HK-2 (cell line): Measurements from ENCODE around the gene ANLN.
"Not testable (repeated sequence)": the region's sequence is repeated elsewhere in the genome, so short reads cannot be mapped to it uniquely, and the experiment has no call there.

ENCODE experiments used
- DNase-seq: peaks from one replicate; pipeline ENCODE4 v3.0.0-alpha.2; 2018; ENCODE audit not compliant: unreplicated experiment

ANLN gene

DNA sequence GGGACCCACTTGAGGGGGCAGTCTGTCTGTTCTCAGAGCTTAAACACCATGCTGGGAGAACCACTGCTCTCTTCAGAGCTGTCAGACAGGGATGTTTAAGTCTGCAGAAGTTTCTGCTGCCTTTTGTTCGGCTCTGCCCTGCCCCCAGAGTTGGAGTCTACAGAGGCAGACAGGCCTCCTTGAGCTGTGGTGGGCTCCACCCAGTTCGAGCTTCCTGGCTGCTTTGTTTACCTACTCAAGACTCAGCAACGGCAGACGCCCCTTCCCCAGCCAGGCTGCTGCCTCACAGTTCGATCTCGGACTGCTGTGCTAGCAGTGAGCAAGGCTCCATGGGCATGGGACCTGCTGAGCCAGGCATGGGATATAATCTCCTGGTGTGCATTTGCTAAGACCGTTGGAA, 11.1 kb upstream of the ANLN start:
- not testable (repeated sequence) for DNase-seq

DNA sequence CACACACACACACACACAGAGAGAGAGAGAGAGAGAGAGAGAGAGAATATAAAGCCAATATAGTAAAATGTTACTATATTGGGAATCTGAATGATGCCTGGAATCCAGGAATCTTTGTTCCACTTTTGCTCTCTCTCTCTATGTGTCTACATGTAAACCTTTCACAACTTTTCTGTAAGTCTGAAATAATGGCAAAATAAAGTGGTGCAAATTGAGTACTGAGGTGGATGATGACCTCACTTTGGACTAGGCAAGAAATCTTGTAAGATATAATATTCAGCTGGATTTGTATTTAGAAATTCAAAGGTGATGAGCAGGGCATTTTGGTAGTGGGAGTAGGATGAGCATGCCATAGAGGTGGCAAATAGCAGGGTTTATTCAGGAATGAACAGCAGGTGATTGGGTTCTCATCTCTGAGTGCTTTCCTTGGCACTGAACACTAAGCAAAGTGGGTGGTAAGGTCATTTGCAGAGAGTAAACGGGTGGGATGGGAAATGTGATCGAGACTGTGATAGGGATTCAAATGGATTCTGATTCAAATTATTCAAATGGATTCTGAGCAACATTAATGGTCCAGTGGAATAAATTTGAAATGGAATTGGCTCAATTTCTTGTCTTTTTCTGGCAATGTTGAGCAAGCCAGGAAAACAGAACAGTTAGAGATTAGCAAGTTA, 9.7 kb upstream of the ANLN start:
- no peak for DNase-seq

DNA sequence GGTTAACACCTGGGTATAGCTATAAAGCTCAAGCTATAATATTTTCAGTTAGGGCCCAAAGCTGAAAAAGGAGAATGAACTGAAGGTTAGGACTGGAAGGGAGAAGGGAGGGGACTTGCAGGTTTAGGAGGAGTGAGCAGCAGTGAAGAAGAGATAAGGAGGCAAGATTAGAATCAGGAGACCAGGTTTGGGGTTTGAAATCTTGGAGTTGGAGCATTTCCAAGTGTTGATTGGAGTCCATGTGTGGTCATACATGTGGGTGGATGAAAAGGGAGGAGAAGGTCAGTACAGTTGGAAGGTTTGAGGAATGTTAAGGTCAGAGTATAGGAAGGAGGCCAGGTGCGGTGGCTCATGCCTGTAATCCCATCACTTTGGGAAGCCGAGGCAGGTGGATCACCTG, 8.6 kb upstream of the ANLN start:
- no peak for DNase-seq

DNA sequence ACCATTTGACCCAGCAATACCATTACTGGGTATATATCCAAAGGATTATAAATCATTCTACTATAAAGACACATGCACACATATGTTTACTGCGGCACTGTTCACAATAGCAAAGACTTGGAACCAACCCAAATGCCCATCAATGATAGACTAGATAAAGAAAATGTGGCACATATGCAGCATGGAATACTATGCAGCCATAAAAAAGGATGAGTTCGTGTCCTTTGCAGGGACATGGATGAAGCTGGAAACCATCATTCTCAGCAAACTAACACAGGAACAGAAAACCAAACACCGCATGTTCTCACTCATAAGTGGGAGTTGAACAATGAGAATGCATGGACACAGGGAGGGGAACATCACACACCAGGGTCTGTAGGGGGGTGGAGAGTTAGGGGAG, 6.4 kb upstream of the ANLN start:
- not testable (repeated sequence) for DNase-seq

DNA sequence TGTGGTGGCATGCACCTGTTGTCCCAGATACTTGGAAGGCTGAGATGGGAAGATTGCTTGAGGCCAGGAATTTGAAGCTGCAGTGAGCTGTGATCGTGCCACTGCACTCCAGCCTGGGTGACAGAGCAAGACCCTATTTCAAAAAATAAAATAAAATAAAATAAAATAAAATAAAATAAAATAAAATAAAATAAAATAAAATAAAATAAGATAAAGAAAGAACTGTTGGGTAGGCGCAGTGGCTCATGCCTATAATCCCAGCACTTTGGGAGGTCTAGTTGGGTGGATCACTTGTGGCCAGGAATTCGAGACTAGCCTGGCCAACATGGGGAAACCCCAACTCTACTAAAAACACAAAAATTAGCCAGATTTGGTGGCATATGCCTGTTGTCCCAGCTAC, 4.0 kb upstream of the ANLN start:
- not testable (repeated sequence) for DNase-seq

DNA sequence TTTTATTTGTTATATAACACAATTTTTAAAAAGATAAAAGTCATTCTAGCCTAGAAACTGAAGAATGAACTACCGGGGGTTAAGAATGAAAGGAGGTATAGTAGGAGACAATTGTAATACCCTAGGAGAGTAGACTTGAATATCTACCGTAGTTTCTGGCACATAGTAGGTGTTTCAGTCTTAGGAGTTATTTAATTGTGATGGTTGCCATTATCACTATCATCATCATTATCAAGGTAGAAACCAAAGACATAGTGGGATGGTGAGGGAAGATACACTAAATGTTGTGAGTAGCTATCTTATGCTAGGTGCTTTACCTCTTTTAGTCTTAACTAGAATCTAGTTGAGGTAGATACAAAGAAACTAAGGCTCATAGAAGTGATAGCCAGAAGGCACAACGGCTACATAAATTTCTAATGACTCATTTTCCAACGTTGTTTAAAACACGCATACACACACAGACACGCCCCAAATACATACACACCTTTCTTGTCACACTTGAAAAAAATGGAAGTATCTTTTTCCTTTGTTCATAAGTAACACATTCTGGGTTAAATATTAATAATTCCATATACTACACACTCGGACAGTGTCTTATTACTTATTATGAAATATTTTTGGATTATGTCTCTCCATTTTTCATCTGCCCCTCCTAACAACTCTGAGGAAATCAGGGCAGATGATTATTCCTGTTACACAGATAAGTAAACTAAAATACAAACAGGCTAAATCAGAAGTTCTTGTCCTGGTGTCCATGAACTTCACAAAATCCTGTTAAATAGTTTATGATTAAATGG, 2.0 kb upstream of the ANLN start:
- DNase-seq, result no peak

DNA sequence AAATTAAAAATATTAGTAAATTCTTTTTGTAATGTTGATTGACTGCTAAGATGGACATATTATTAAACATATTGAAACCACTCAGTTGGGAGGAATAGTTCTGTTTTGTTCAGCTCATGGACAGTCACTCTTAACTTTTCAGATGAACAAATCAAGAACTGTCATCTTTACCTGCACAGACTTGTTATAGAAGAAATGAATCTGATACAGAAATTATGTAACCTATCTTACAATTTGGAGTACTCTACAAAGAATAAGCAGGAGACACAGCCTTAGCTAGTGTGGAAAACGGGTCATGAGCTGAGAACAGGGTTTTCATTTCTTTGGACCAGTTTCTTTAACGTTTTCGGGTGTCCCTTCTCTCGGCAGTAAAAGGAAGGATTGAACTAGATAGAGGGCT, 1.2 kb upstream of the ANLN start:
- DNase-seq, result no peak

DNA sequence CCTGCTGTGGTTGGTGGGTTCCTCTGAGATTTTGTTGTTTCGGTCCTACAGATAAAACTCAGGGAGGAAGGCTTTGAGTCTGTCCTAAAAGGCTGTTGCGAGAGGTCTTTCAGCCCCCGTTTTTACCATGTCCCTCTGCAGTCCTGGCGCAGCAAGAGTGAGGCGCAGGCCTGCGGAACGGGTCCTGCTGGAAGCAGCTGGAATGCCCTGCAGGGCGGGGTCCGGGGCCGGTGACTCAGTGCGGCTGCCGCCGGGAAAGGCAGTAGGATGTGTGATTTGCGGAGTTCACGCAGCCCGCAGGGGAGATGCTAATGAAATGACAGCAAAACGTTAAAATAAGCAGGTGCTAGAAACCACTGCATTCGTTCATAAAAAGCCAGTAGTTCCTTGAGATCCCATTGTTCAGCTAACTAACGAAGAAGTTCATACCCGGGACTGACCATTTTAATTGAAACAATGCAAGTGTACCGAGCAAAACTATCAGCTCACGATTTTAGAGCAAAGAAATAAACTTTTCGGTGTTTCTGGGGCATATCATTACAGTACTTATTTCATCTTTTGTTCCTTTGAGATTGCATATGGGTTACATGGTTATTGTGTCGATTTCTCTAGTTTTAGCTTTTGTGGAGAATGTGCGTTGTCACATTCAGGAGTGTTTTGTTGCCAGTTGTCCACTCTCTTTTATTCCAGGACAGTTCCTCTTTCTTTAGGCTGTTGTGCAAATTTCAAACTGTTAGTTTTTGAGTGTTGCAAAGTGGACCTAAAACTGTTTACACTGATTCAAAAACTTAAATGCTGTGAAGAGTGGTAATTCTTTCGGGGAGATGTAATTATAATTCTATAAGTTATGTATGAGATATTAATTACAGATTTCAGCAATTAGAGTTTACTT, 783 bp downstream of the ANLN start:
- peak; percentile 88 for DNase-seq

DNA sequence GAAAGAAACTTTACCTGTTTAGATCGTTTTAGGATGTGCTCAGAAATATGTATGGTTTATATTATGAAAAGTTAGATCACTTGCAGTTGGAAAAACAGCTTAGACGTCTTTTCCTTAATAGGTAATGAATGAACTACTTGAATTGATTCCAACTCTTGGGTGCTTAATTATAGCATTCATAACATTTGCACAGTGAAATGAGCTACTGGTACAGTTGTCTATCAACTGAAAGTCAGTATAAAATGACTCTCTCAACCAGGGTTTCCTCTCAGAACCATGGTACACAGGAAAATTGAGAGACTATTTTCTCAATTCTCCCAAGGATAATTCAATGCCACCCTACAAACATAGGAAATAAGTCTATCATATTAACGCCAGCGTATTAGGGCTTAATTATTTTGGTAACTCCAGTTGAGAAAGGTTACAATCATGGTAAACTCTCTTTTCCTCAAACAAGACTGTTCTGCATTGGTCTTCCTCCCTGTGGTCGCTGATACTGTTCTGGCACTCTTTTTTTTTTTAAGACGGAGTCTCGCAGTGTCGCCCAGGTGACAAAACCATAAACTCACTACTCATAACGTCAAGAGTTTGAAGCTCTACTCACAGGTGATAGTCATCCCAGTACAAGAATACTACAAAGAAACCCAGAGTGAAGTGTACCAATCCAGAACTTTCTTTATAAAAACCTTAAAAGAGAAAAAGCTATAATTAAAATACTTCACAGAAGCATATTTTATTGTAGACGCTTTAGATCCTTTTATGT, 2.0 kb downstream of the ANLN start:
- DNase-seq, result no peak

DNA sequence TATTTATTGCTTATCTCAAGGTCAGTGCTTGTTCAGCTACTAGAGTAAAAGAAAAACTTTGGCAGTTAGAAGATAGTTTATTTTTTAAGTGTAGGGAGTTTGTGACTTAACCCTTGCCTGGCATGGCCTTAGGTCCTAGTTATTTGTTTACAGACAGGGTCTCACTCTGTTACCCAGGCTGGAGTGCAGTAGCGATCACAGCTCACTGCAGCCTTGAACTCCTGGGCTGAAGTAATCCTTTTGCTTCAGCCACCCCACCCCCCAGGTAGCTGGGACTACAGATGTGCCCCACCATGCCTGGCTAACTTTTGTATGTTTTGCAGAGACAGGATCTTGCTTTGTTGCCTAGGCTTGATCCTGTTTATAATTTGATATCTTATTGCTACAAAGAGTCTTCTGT, 4.2 kb downstream of the ANLN start:
- no peak for DNase-seq

DNA sequence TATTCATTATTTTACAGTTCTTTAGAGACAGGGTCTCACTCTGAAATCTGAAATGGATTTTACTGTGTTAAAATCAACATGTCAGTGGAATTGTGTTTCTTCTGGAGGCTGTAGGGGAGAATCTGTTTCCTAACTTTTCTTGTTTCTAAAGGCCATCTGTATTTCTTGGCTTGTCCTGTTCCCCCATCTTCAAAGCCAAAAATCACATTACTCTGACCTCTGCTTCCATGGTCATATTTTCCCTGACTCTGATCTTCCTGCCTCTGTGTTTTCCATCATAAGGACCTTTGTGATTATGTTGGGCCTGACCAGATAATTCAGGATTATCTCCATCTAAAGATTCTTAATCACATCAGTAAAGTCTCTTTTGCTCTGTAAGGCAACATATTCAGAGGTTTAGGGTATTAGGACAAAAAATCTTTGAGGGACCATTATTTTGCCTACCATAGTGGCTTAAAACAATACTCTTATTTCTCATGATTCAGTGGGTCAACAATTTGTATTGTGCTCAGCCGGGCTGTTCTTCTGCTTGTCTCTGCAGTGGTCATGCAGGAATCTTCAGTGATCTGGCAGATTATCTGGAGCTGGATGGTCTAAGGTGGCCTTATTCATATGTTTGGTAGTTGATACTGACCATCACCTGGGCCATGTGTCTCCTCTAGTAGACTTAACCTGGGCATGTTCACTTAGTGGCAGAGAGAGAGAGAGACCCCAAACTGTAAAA, 5.7 kb downstream of the ANLN start:
- DNase-seq, result no peak

DNA sequence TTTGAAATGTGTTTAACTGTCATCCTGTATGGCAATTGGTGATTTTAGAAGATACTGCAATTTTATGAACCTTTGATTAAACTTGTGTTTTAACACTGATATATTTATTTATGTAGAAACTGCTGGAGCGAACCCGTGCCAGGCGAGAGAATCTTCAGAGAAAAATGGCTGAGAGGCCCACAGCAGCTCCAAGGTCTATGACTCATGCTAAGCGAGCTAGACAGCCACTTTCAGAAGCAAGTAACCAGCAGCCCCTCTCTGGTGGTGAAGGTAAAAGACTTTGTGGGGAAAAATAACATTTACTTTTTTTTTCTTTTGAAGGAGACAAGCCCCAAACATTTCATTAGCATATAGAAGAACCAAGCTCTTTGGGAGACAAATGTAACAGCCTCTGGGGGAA, 6.5 kb downstream of the ANLN start:
- DNase-seq, result no peak

DNA sequence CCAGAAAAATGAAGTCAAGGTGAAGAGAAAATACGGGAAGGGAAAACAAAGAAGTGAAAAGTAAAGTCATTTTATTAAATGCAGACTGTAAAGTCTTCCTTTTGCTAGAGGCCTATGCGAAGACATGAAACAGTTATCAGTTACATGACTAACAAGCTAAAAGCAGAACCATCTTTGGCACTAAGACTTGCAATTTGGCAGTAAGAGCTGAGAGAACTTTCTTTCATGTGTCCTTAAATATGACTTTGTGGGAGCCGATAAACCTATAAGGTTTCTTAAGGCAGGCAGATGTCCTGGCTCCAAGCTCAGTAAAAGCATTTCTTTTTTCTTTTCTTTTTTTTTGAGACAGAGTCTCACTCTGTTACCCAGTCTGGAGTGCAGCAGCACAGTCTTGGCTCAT, 10.4 kb downstream of the ANLN start:
- DNase-seq, result no peak

DNA sequence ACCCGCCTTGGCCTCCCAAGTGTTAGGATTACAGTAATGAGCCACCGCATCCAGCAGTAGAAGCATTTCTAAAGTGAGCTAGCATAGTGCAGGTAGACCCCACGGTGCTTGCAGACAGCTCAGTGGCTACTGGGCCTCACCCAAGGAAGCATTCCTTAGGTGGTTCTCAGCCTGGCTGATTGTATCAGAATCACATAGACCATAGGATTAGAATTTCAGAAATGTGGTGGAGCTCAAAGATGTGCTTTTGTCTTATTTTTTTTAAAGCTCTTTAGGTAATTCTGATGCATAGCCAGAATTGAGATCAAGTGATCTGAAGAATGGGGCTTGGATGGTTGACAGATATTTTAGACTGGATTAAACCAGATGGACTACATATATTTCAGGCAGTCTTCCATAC, 10.9 kb downstream of the ANLN start:
- no peak for DNase-seq

DNA sequence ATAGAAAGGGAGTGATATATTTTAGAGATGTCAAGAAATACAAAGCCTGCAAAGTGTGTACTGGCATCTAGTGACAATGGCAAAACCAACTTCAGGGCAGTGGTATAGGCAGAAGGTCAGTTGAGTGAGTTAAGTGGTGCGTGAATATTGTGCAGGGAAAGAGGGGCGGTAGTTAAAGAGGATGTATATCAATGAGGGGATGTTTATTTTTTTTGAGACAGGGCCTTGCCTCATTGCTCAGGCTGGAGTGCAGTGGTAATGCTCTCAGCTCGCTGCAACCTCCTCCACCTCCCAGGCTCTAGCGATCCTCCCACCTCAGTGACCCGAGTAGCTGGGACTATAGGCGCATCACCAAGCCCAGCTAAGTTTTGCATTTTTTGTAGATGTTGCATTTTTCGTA, 13.8 kb downstream of the ANLN start:
- no peak for DNase-seq

DNA sequence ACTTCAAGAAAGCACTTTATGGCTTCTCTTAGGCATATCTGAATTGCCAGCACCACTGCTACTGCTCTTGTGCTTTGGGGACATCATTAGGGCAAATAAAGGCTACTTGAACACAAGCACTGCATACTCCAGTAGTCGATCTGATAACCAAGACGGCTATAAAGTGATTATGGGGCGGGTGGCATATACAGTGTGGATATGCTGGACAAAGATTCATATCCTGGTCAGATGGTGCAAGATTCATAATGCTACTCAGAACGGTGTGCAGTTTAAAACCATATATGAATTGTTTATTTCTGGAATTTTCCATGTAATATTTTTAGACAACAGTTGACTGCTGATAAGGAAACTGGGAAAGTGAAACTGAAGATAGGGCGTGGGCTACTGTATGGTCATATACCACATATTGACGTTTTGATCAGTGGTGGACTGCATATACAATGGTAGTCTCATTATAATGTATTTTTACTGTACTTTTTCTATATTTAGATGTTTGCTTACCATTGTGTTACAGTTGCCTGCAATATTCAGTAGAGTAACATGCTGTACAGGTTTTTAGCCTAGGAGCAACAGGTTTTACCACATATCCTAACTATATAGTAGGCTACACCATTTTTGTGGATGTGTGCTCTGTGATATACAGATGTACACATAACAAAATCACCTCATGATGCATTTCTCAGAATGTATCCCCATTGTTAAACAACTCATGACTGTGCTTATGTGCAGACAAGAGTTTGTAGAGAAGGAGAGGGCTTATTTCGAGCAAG, 15.2 kb downstream of the ANLN start:
- DNase-seq, result no peak

DNA sequence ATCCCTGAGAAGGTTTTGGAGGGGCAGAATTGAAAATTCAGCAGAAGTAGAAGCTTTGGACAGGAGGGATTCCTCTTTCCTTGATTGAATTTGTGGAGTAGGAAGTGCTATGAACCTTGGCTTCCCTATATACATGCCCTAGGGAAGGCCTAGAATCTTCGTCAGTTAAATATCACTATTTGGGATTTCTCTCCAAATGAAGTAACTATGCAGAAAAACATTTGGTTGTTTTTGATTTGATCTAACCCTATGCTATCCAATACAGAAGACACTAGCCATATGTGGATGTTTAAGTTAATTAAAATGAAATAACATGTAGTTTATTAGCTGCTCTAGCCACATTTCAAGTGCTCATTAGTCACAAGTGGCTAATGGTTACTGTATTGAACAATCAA, 15.7 kb downstream of the ANLN start:
- no peak for DNase-seq

DNA sequence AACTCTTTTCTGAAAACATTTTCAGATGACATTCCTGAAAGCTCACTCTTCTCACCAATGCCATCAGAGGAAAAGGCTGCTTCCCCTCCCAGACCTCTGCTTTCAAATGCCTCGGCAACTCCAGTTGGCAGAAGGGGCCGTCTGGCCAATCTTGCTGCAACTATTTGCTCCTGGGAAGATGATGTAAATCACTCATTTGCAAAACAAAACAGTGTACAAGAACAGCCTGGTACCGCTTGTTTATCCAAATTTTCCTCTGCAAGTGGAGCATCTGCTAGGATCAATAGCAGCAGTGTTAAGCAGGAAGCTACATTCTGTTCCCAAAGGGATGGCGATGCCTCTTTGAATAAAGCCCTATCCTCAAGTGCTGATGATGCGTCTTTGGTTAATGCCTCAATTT, 16.5 kb downstream of the ANLN start:
- DNase-seq, result no peak

DNA sequence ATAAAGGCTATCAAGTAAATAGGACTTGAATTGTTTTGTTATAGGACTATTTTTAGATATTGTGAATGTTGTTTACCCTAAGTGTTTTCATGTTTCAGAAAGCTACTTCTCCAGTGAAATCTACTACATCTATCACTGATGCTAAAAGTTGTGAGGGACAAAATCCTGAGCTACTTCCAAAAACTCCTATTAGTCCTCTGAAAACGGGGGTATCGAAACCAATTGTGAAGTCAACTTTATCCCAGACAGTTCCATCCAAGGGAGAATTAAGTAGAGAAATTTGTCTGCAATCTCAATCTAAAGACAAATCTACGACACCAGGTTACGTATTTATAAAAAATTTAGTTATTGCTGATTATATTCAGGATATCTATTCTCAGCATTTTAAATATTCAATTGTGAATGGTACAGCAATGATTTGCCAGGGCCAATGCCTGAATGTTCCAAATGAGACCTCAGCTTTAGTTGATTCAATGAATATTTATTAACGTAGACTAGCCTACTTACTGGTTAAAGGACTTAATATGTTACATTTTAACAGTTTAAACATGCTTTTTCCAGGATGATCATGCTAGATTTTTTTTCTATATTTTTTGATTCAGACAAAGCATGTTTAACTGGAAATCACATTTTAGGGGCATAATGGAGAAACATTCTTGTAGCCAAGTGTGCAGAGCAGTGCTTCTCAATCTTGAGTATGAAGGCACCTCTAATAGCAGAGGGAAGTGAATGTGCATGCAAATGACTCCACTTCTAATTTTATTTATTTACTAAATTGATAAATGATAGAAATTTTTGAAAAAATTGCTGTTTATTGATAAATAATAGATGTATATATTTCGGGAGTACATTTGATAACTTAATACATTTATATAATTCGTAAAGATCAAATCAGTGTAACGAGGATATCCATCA, 18.2 kb downstream of the ANLN start:
- DNase-seq, result no peak
